HG03039 (cell line): ENCODE data around the gene SPATA21.
A peak's percentile ranks its signal among the peaks of the same experiment; 100 is the strongest.

ENCODE experiments used
- ATAC-seq: cut with Tn5 transposase; IDR thresholded peaks from one replicate; pipeline ENCODE4 v1.9.1; 2021; ENCODE audit warnings: mild to moderate bottlenecking, moderate library complexity; ENCODE audit not compliant: unreplicated experiment

The SPATA21 gene

GRCh38 chr1:16451841-16452528 is 14.8 kb upstream of the SPATA21 start:
- no peak for ATAC-seq

- ATAC-seq, result no peak
These were observed 13.7 kb upstream of the SPATA21 start for GRCh38 chr1:16450863-16451481.

- ATAC-seq, result no peak
These were observed 12.4 kb upstream of the SPATA21 start for GRCh38 chr1:16449666-16450065.

GRCh38 chr1:16449065-16449464 is 11.8 kb upstream of the SPATA21 start:
- ATAC-seq, result no peak

GRCh38 chr1:16447641-16448040 is 10.4 kb upstream of the SPATA21 start:
- no peak for ATAC-seq

GRCh38 chr1:16446116-16446515 is 8.9 kb upstream of the SPATA21 start:
- no peak for ATAC-seq

- ATAC-seq, result no peak
These were observed 7.8 kb upstream of the SPATA21 start for GRCh38 chr1:16445052-16445451.

- ATAC-seq, result no peak
These were observed 6.9 kb upstream of the SPATA21 start for GRCh38 chr1:16443975-16444770.

GRCh38 chr1:16442941-16443340 is 5.7 kb upstream of the SPATA21 start:
- no peak for ATAC-seq

- no peak for ATAC-seq
These were observed 5.0 kb upstream of the SPATA21 start for GRCh38 chr1:16442265-16442664.

- ATAC-seq, result no peak
These were observed 4.0 kb upstream of the SPATA21 start for GRCh38 chr1:16441282-16441665.

- ATAC-seq, result peak; percentile 86
These were observed 3.5 kb upstream of the SPATA21 start, which contains the start of gene NECAP2 for GRCh38 chr1:16440470-16441281. Gene NECAP2 (plus strand): TSS chr1:16440724. CDS start chr1:16440762, 38 bp downstream.

- ATAC-seq, result peak; percentile 8
These were observed 2.9 kb upstream of the SPATA21 start for GRCh38 chr1:16440131-16440469.

- no peak for ATAC-seq
These were observed 1.7 kb upstream of the SPATA21 start for GRCh38 chr1:16438924-16439323.

GRCh38 chr1:16438516-16438915 is 1.3 kb upstream of the SPATA21 start:
- no peak for ATAC-seq

- ATAC-seq, result no peak
These were observed 2.7 kb downstream of the SPATA21 start for GRCh38 chr1:16434501-16434900.

GRCh38 chr1:16434007-16434406 is 3.2 kb downstream of the SPATA21 start:
- ATAC-seq, result no peak

GRCh38 chr1:16433030-16433429 is 4.2 kb downstream of the SPATA21 start:
- ATAC-seq, result no peak

- no peak for ATAC-seq
These were observed 6.6 kb downstream of the SPATA21 start for GRCh38 chr1:16430606-16431005.

- ATAC-seq, result no peak
These were observed 11.8 kb downstream of the SPATA21 start for GRCh38 chr1:16425125-16426025.
